Gastrocnemius medialis (tissue), 4 donors: ENCODE data around the gene LSAMP. TPM values are rescaled to one million over a fixed set of nuclear protein-coding genes. Genes with fewer than 3 reads are reported as not detected.

Source experiments
- ATAC-seq, 2 donors: fragments of 150-250 bp; one replicate each; pipeline ENCODE4 v1.9.1; 2016
- DNase-seq, 2 donors: peaks; one replicate each; pipeline ENCODE4 v3.0.0-alpha.2; 2019
- H3K27ac ChIP-seq, 4 donors: fragments of 200-600 bp; sonication (generic); 1 replicate in 1 of 4; 2 replicates in 3 of 4; pipeline ENCODE4 v1.5.1; 2016 to 2018; ENCODE audit warnings: mild to moderate bottlenecking in 2 of 4, moderate library complexity in 1 of 4
- H3K27me3 ChIP-seq, 3 donors: fragments of 200-600 bp; sonication (generic) in 2 of 3; 1 replicate in 1 of 3; 2 replicates in 2 of 3; pipeline versions ENCODE4 v1.5.1 to v1.6.0; 2016 to 2019; ENCODE audit warnings: mild to moderate bottlenecking in 1 of 3, moderate library complexity in 1 of 3
- H3K36me3 ChIP-seq, 2 donors: fragments of 200-600 bp; sonication (generic) in 1 of 2; one replicate each; pipeline ENCODE4 v1.5.1; 2017 to 2018
- H3K4me1 ChIP-seq, 2 donors: fragments of 200-600 bp; sonication (generic) in 1 of 2; one replicate each; pipeline ENCODE4 v1.5.1; 2016 to 2017; ENCODE audit warnings: mild to moderate bottlenecking in 2 of 2
- H3K4me3 ChIP-seq, 4 donors: fragments of 200-600 bp; sonication (generic) in 3 of 4; 1 replicate in 1 of 4; 2 replicates in 3 of 4; pipeline ENCODE4 v1.5.1; 2016 to 2019; ENCODE audit warnings: mild to moderate bottlenecking in 2 of 4
- H3K9me3 ChIP-seq, 3 donors: fragments of 200-600 bp; sonication (generic) in 2 of 3; 1 replicate in 1 of 3; 2 replicates in 2 of 3; pipeline ENCODE4 v1.5.1; 2016 to 2019
- POLR2A ChIP-seq, 2 donors: fragments of 450-650 bp; IDR thresholded peaks; one replicate each; pipeline ENCODE4 v1.6.1; 2017; ENCODE audit warnings: antibody characterized with exemption in 2 of 2, mild to moderate bottlenecking in 2 of 2, moderate library complexity in 2 of 2
- in situ Hi-C, 4 donors: fragments of 200-750 bp; cut with MboI; loops; one replicate each; pipeline versions ENCODE4 v1.15.0 to v1.8.0; 2017; ENCODE audit warnings: low sequenced_read_pairs in 4 of 4
- intact Hi-C: fragments of 100-400 bp; cut with DNase I; formaldehyde crosslinking; loops from one replicate; pipeline ENCODE4 v1.15.1; 2023; ENCODE audit warnings: low total_unique reads
- total RNA-seq, 4 donors: library from RNA; depleted of rRNA; stranded (reverse); fragments of >200 nt; gene quantifications; one replicate each; pipeline versions ENCODE4 v1.1.0 to v1.2.3, GENCODE V29; 2016
- TF ChIP-seq, protein P1 (sequence below), 5 experiments: fragments of 450-650 bp in 3 of 5; fragments of 200-600 bp in 2 of 5; sonication (generic) in 2 of 5; IDR thresholded peaks in 4 of 5; conservative IDR thresholded peaks in 1 of 5; 1 replicate in 4 of 5; 2 replicates in 1 of 5; pipeline ENCODE4 v1.5.1; 2016 to 2019; ENCODE audit warnings: antibody characterized with exemption in 5 of 5, mild to moderate bottlenecking in 3 of 5, moderate library complexity in 3 of 5

Gene LSAMP
- total RNA-seq, 4 donors from 2014 or later, result 0.07 to 0.10 TPM; not detected in 2

DNA sequence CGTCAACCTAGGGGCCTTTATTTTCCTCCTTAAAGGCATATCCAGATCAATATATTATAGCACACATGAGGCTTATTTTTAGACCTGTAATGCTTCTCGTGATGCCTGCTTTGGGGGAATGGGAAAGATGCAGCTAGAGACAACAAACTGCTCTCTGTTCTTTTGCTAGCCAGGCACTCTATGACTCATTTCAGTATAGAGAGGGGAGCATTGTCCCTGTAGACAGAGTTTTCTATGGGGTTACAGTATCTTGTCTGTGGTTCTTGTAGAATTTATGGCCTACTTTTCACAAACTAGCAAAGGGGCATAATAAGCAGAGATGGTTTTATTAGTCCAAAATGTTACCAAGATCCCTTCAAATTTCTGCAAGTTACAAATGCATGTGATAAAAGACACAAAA, 305.6 kb downstream of the LSAMP start:
- intact Hi-C loops, result no loop called here
- in situ Hi-C loops, result no loop called here

GRCh38 chr3:116135457-116136085, 309.7 kb downstream of the LSAMP start:
- no peak overlapping the region for H3K27ac ChIP-seq
- no peak for DNase-seq
- TF ChIP-seq, protein P1, sequence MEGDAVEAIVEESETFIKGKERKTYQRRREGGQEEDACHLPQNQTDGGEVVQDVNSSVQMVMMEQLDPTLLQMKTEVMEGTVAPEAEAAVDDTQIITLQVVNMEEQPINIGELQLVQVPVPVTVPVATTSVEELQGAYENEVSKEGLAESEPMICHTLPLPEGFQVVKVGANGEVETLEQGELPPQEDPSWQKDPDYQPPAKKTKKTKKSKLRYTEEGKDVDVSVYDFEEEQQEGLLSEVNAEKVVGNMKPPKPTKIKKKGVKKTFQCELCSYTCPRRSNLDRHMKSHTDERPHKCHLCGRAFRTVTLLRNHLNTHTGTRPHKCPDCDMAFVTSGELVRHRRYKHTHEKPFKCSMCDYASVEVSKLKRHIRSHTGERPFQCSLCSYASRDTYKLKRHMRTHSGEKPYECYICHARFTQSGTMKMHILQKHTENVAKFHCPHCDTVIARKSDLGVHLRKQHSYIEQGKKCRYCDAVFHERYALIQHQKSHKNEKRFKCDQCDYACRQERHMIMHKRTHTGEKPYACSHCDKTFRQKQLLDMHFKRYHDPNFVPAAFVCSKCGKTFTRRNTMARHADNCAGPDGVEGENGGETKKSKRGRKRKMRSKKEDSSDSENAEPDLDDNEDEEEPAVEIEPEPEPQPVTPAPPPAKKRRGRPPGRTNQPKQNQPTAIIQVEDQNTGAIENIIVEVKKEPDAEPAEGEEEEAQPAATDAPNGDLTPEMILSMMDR (IDR thresholded peaks at IDR 0.05 in 4 of 5, conservative IDR thresholded peaks at IDR 0.05 in 1 of 5), result no peak
- TF ChIP-seq POLR2A (IDR thresholded peaks at IDR 0.05), result no peak
- H3K4me3 ChIP-seq, result no peak overlapping the region
- no peaks in the 10 kb centered on the region for H3K9me3 ChIP-seq
- no peaks in the 10 kb centered on the region for H3K4me1 ChIP-seq
- H3K36me3 ChIP-seq, result no peaks in the 10 kb centered on the region
- intact Hi-C loops (no loop called here), in situ Hi-C loops (no loop called here)
- no peak for ATAC-seq
- no peaks in the 10 kb centered on the region for H3K27me3 ChIP-seq

More for the DNA sequence above, 305.6 kb downstream of the LSAMP start:
- no peak for DNase-seq
- Histone ChIP-seq H3K9me3 (no peaks in the 10 kb centered on the region), H3K4me3 (no peak overlapping the region), H3K27me3 (no peaks in the 10 kb centered on the region), H3K36me3 (no peaks in the 10 kb centered on the region), H3K27ac (no peak overlapping the region), H3K4me1 (no peaks in the 10 kb centered on the region)
- ATAC-seq, result no peak
- TF ChIP-seq POLR2A (IDR thresholded peaks at IDR 0.05), result no peak

- in situ Hi-C loops (no loop called here), intact Hi-C loops (no loop called here)
- Histone ChIP-seq H3K27ac (no peak overlapping the region), H3K9me3 (no peaks in the 10 kb centered on the region), H3K27me3 (no peaks in the 10 kb centered on the region), H3K36me3 (no peaks in the 10 kb centered on the region), H3K4me1 (no peaks in the 10 kb centered on the region), H3K4me3 (no peak overlapping the region)
- no peak for ATAC-seq
- no peak for DNase-seq
- TF ChIP-seq POLR2A (IDR thresholded peaks at IDR 0.05), result no peak
- TF ChIP-seq, protein P1 (IDR thresholded peaks at IDR 0.05 in 4 of 5, conservative IDR thresholded peaks at IDR 0.05 in 1 of 5), result no peak
Observed at GRCh38 chr3:116129187-116129946, 315.9 kb downstream of the LSAMP start.

DNA sequence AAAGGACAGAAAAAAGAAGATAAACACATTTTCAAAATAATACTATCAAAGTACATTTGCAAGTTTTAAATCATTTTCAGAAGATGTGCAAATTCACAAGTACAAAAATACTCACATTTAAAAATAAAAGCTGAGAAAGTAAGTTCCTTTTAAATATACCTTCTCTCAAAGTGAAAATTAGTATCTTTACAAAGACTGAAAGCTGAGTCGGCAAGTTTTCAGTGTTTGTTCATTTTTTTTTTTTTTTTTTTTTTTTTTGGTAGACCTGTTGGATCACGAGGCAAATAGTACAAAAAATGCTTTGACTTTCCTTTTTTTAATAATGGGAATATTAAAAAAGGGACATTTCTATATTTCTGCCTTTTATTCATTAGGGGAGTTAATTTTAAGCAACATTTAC, 317.8 kb downstream of the LSAMP start:
- Histone ChIP-seq H3K27me3 (no peaks in the 10 kb centered on the region), H3K4me1 (no peaks in the 10 kb centered on the region), H3K9me3 (no peaks in the 10 kb centered on the region), H3K27ac (no peak overlapping the region), H3K36me3 (no peaks in the 10 kb centered on the region), H3K4me3 (no peak overlapping the region)
- in situ Hi-C loops, result no loop called here
- no peak for TF ChIP-seq POLR2A (IDR thresholded peaks at IDR 0.05)
- TF ChIP-seq, protein P1 (IDR thresholded peaks at IDR 0.05 in 4 of 5, conservative IDR thresholded peaks at IDR 0.05 in 1 of 5), result no peak
- DNase-seq, result no peak
- ATAC-seq, result no peak
- intact Hi-C loops, result no loop called here

- Histone ChIP-seq H3K27me3 (no peaks in the 10 kb centered on the region), H3K9me3 (no peaks in the 10 kb centered on the region), H3K4me3 (no peak overlapping the region), H3K4me1 (no peaks in the 10 kb centered on the region), H3K27ac (no peak overlapping the region), H3K36me3 (no peaks in the 10 kb centered on the region)
- ATAC-seq (no peak), DNase-seq (no peak)
- in situ Hi-C loops (no loop called here), intact Hi-C loops (no loop called here)
- TF ChIP-seq, protein P1 (IDR thresholded peaks at IDR 0.05 in 4 of 5, conservative IDR thresholded peaks at IDR 0.05 in 1 of 5), result no peak
- no peak for TF ChIP-seq POLR2A (IDR thresholded peaks at IDR 0.05)
Observed at GRCh38 chr3:116124166-116124565, 321.1 kb downstream of the LSAMP start.
